ENCODE data around the gene AFF3. TPM values are rescaled to one million over a fixed set of nuclear protein-coding genes. Genes with fewer than 3 reads are reported as not detected.
"Not testable (repeated sequence)": the region's sequence is repeated elsewhere in the genome, so short reads cannot be mapped to it uniquely, and the experiment has no call there.

Gene AFF3
- total and polyA plus RNA-seq, 12 donors, result 1.1 to 7.5 (median 3.9) TPM

GRCh38 chr2:100104718-100105677, 37.4 kb downstream of the AFF3 start:
- no peaks in the 10 kb centered on the region for H3K9me3 ChIP-seq (replicated peaks in 1 of 3)
- H3K27me3 ChIP-seq, result no peaks in the 10 kb centered on the region
- intact Hi-C loops (cut with DNase I), result no loop called here
- 1 to 9% (median 2%) methylated on average over 9 to 119 of the region's 119 CpGs for WGBS, 4 donors
- no peaks in the 10 kb centered on the region for H3K36me3 ChIP-seq (replicated peaks in 1 of 2)
- peak overlapping the region in 2 of 4 donors; percentile 20 to 75 for H3K4me3 ChIP-seq
- H3K4me1 ChIP-seq (replicated peaks in 1 of 2), result no peaks in the 10 kb centered on the region
- DNase-seq, result peak in 1 of 7 donors; percentile 6
- H3K27ac ChIP-seq, result peak overlapping the region in 2 of 5 donors; percentile 41 to 75
- TF ChIP-seq POLR2A (IDR thresholded peaks at IDR 0.05), result no peak
- no peak for TF ChIP-seq CTCF (IDR thresholded peaks at IDR 0.05)

GRCh38 chr2:100104265-100104664, 38.1 kb downstream of the AFF3 start:
- intact Hi-C loops (cut with DNase I); DNase-seq; H3K27me3 ChIP-seq; H3K36me3 ChIP-seq (replicated peaks in 1 of 2); H3K4me1 ChIP-seq (replicated peaks in 1 of 2); H3K9me3 ChIP-seq (replicated peaks in 1 of 3): not testable (repeated sequence)
- peak overlapping the region in 1 of 5 donors; percentile 75 for H3K27ac ChIP-seq
- H3K4me3 ChIP-seq, result peak overlapping the region in 1 of 4 donors; percentile 42
- WGBS, 4 donors, result 0 to 57% (median 0%) methylated on average over 1 to 35 of the region's 60 CpGs; no CpG with 5 or more reads in 1 of the 4 donors

- WGBS, 4 donors, result 9 to 31% (median 24%) methylated on average over 10 to 35 of the region's 39 CpGs
- H3K9me3 ChIP-seq (replicated peaks in 1 of 3); H3K27me3 ChIP-seq; H3K4me1 ChIP-seq (replicated peaks in 1 of 2); intact Hi-C loops (cut with DNase I); H3K36me3 ChIP-seq (replicated peaks in 1 of 2); DNase-seq: not testable (repeated sequence)
- Histone ChIP-seq H3K27ac (peak overlapping the region in 1 of 5 donors; percentile 75), H3K4me3 (peak overlapping the region in 1 of 4 donors; percentile 29)
Measured at GRCh38 chr2:100103527-100104252, 38.7 kb downstream of the AFF3 start.

GRCh38 chr2:100102466-100103180, 39.8 kb downstream of the AFF3 start:
- H3K27me3 ChIP-seq; H3K4me3 ChIP-seq; H3K36me3 ChIP-seq (replicated peaks in 1 of 2); H3K9me3 ChIP-seq (replicated peaks in 1 of 3); DNase-seq; H3K4me1 ChIP-seq (replicated peaks in 1 of 2); intact Hi-C loops (cut with DNase I); H3K27ac ChIP-seq: not testable (repeated sequence)
- WGBS, 4 donors, result 48 to 59% (median 49%) methylated on average over 2 to 3 of the region's 8 CpGs

GRCh38 chr2:100098855-100099254, 43.5 kb downstream of the AFF3 start:
- DNase-seq; H3K27me3 ChIP-seq; H3K27ac ChIP-seq; intact Hi-C loops (cut with DNase I); H3K4me3 ChIP-seq; H3K36me3 ChIP-seq (replicated peaks in 1 of 2); H3K9me3 ChIP-seq (replicated peaks in 1 of 3); H3K4me1 ChIP-seq (replicated peaks in 1 of 2): not testable (repeated sequence)
- whole genome bisulfite sequencing, 4 donors, result 70 to 81% methylated on average over 2 to 5 of the region's 8 CpGs; no CpG with 5 or more reads in 2 of the 4 donors

- intact Hi-C loops (cut with DNase I); H3K9me3 ChIP-seq (replicated peaks in 1 of 3); H3K27ac ChIP-seq; DNase-seq; H3K4me1 ChIP-seq (replicated peaks in 1 of 2); H3K27me3 ChIP-seq; H3K4me3 ChIP-seq; H3K36me3 ChIP-seq (replicated peaks in 1 of 2): not testable (repeated sequence)
- WGBS, 4 donors, result no CpG with 5 or more reads among the region's 7 CpGs
Measured at GRCh38 chr2:100097611-100098294, 44.6 kb downstream of the AFF3 start.

GRCh38 chr2:100095845-100096244, 46.5 kb downstream of the AFF3 start:
- H3K36me3 ChIP-seq (replicated peaks in 1 of 2); H3K27ac ChIP-seq; H3K9me3 ChIP-seq (replicated peaks in 1 of 3); H3K27me3 ChIP-seq; H3K4me3 ChIP-seq; intact Hi-C loops (cut with DNase I); DNase-seq; H3K4me1 ChIP-seq (replicated peaks in 1 of 2): not testable (repeated sequence)
- WGBS, 4 donors, result 91 to 100% (median 94%) methylated on average over 5 to 9 of the region's 10 CpGs

- H3K36me3 ChIP-seq (replicated peaks in 1 of 2); H3K4me3 ChIP-seq; H3K27ac ChIP-seq; H3K4me1 ChIP-seq (replicated peaks in 1 of 2); intact Hi-C loops (cut with DNase I); DNase-seq; H3K27me3 ChIP-seq; H3K9me3 ChIP-seq (replicated peaks in 1 of 3): not testable (repeated sequence)
- 80 to 91% (median 83%) methylated on average over 4 to 6 of the region's 8 CpGs for WGBS, 4 donors
Measured at GRCh38 chr2:100091807-100092206, 50.6 kb downstream of the AFF3 start.

GRCh38 chr2:100085744-100086143, 56.6 kb downstream of the AFF3 start:
- DNase-seq; H3K27me3 ChIP-seq; H3K27ac ChIP-seq; H3K4me3 ChIP-seq; intact Hi-C loops (cut with DNase I); H3K36me3 ChIP-seq (replicated peaks in 1 of 2); H3K9me3 ChIP-seq (replicated peaks in 1 of 3); H3K4me1 ChIP-seq (replicated peaks in 1 of 2): not testable (repeated sequence)
- WGBS, 4 donors, result 82 to 92% (median 84%) methylated on average over 2 of the region's 2 CpGs
